Measurements from ENCODE around the gene ROR1.

ROR1 gene

GRCh38 chr1:63861052-63861691, 87.4 kb downstream of the ROR1 start:
- no peak for DNase-seq

GRCh38 chr1:63863145-63863544, 89.3 kb downstream of the ROR1 start:
- no peak for DNase-seq

GRCh38 chr1:63864224-63864641, 90.4 kb downstream of the ROR1 start:
- no peak for DNase-seq

- no peak for DNase-seq
These were observed 91.7 kb downstream of the ROR1 start for GRCh38 chr1:63865561-63865960.

GRCh38 chr1:63866084-63866483, 92.3 kb downstream of the ROR1 start:
- DNase-seq = no peak

- no peak for DNase-seq
These were observed 93.8 kb downstream of the ROR1 start for GRCh38 chr1:63867429-63868176.

- DNase-seq = no peak
These were observed 94.5 kb downstream of the ROR1 start for GRCh38 chr1:63868268-63868781.

GRCh38 chr1:63870152-63870551, 96.3 kb downstream of the ROR1 start:
- DNase-seq = no peak

- DNase-seq = no peak
These were observed 97.6 kb downstream of the ROR1 start for GRCh38 chr1:63871463-63871862.

GRCh38 chr1:63873751-63874150, 99.9 kb downstream of the ROR1 start:
- no peak for DNase-seq

GRCh38 chr1:63874278-63874880, 100.6 kb downstream of the ROR1 start:
- DNase-seq = no peak

- no peak for DNase-seq
These were observed 101.8 kb downstream of the ROR1 start for GRCh38 chr1:63875636-63876035.

GRCh38 chr1:63877021-63877767, 103.4 kb downstream of the ROR1 start:
- DNase-seq = no peak

GRCh38 chr1:63877816-63878215, 104.0 kb downstream of the ROR1 start:
- DNase-seq = no peak

GRCh38 chr1:63878932-63879331, 105.1 kb downstream of the ROR1 start:
- DNase-seq = no peak

- DNase-seq = no peak
These were observed 107.2 kb downstream of the ROR1 start for GRCh38 chr1:63880958-63881576.

GRCh38 chr1:63882048-63882704, 108.4 kb downstream of the ROR1 start:
- DNase-seq = no peak

GRCh38 chr1:63883494-63884235, 109.8 kb downstream of the ROR1 start:
- no peak for DNase-seq

- DNase-seq = no peak
These were observed 110.7 kb downstream of the ROR1 start for GRCh38 chr1:63884486-63884885.

GRCh38 chr1:63885899-63886298, 112.1 kb downstream of the ROR1 start:
- DNase-seq = no peak

GRCh38 chr1:63886340-63886739, 112.5 kb downstream of the ROR1 start:
- no peak for DNase-seq

GRCh38 chr1:63887809-63888208, 114.0 kb downstream of the ROR1 start:
- DNase-seq = no peak

Measured in activated T-cell treated with anti-CD3 and anti-CD28 coated beads for 4 hours (primary cell).